GM12891 (cell line): ENCODE measurements around the gene HEYL.

ENCODE experiments used
- POLR2A ChIP-seq: IDR thresholded peaks from 2 replicates; pipeline ENCODE4 v1.6.1; 2011; ENCODE audit warnings: low read depth, low read length, control low read depth
- SPI1 ChIP-seq: IDR thresholded peaks from 2 replicates; pipeline ENCODE4 v1.6.1; 2011; ENCODE audit warnings: low read depth, low read length, control low read depth

DNA sequence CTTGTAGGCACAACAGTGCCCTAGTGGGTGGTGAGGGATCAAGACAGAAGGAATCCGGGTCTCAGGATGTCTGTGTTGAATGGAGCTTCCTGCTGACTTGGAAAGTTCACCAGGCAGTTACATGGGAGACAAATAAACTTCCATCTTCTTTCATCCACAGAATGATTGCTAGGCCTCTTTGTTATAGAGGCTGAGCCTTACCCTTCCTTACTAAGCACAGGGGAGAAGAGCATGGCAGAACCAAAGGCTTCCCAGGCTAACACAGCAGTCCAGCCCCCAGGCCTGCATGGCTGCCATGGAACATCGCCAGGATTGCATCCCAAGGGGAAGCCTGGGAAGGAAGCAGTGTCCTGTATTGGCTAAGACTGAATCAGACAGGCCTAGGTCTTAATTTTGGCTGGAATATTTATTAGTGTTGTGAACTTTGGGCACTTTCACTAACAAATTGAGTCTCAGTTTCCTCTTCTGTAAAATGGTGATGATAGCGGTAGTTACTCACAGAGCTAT, 18.7 kb downstream of the HEYL start:
- no peak for TF ChIP-seq SPI1
- TF ChIP-seq POLR2A, result no peak
